Activated T-cell treated with anti-CD3 and anti-CD28 coated beads, Interleukin-2, amount 50 U/mL, for 48 hours (primary cell): ENCODE measurements around the gene FBXL17.
"Not testable (repeated sequence)": the region's sequence is repeated elsewhere in the genome, so short reads cannot be mapped to it uniquely, and the experiment has no call there.

Experiments used
- DNase-seq, 2 experiments: peaks; one replicate each; pipeline ENCODE4 v3.0.0-alpha.2; 2020

The FBXL17 gene

DNA sequence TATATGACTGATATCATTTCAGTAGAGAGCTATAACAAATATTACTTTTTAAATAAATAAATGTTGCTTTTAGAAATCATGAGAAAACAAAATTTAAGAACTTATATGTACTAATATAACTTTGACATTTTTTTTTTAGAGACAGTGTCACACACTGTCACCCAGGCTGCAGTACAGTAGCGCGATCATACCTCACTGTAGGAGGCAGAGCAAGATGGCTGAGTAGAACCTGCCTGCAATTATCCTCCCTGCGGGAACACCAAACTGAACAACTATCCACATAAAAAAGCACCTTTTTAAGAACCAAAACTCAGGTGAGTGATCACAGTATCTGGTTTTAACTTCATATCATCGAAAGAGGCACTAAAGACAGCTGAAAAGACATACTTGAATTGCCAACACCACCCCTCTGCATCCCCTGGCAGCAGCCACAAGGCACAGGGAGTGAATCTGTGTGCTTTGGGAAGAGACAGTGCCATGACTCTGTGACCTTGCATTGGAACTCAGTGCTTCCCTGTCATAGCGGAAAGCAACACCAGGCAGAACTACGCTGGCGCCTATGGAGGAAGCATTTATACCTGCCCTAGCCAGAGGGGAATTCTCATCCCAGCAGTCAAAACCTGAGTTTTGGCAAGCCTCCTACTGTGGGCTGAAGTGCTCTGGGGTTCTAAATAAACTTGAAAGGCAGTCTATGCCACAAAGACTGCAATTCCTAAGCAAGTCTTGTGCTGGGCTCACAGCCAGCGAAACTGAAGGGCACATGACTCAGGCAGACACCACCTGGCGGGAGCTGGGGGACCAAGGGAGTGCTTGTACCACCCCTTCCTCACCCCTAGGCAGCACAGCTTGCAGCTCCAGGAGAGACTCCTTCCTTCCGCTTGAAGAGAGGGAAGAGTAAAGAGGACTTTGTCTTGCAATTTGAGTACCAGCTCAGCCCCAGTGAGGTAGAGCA lies 142.7 kb downstream of the FBXL17 start:
- no peak for DNase-seq

DNA sequence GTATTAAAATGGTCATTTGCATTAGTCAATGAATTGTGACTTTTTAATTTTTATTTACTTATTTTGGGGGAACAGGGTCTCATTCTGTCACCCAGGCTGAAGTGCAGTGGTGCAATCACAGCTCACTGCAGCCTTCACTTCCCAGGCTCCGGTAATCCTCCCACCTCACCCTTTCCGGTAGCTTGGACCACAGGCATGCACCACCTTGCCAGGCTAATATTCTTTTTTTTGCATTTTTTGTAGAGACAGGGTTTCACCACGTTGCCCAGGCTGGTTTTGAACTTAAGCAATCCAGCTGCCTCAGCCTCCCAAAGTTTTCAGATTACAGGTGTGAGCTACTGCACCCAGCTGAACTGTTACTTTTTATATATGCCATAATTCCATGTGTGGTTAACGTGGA lies 143.4 kb downstream of the FBXL17 start:
- no peak for DNase-seq

DNA sequence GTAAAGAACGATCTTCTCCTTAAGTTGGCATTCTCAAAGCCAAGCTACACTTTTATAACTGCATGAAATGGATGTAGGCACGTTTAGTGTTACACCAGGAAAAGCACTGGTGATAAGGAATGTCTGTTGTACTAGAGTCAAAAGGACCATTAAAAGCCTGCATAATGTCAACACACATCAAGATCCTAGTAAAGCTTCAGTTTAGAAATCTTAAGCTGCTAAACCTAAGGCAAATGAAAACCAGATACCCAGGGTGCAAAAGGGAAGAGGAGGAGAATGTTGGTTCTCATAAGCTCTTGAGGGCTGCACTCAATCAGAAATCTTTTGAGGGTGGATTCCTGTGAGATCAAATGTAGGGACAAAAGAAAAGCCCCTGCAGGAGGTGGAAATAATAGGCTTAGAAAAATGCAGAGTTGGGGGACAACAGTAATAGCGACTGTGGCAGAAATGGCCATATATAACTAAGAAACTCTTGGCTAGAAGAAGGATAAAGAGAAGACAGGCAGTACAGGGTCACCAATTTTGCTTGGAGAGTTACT lies 148.2 kb downstream of the FBXL17 start:
- no peak for DNase-seq

DNA sequence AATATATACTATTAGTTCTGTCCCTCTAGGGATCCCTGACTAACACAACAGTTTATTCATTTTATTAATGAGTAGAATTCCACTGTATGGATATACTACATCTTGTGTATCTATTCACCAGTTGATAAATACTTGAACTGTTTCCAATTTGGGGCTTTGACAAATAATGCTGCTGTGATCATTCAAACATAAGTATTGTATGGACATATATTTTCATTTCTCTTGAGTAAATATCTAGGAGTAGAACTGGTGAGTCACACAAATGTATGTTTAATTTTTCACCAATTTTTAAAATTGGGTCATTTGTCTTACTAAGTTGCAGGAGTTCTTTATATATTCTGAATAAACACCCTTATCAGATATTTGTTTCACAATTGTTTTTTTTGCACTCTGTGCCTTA lies 149.1 kb downstream of the FBXL17 start:
- DNase-seq = no peak

DNA sequence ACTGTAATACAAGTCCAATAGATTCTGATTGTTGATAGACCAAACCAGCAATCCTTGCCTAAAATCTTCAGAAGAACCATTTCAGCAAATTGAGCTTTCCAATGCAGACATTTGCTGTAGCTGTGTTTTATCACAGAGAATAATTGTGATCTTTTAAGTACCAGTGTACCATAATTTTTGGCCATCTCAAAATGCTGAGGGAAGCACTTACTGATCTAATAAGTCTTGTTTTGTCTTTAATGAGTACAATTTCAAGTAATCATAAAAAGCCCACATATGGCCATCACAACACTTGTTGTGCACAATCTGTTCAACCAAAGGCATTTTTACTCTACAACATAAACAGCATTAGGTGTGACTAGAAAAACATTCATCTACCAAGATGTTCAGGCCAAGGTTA lies 159.9 kb downstream of the FBXL17 start:
- no peak for DNase-seq

DNA sequence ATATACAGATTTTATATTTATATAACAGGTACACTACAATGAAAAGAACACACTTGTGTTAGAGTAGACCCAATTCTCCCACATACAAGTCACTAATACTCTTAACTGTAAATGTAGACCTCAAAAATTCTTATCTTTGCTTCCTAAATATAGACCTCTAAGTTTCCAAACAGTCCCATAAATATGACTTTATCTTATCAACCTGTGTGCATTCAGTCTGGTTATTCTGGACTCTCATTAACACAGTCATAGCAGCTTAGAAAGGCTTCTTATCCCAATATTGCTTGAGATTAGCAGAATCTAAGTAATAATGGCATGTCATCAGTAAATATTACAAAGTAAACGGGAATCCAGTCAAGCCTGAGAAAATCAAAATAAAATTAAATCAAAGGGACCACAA lies 161.1 kb downstream of the FBXL17 start:
- no peak for DNase-seq

DNA sequence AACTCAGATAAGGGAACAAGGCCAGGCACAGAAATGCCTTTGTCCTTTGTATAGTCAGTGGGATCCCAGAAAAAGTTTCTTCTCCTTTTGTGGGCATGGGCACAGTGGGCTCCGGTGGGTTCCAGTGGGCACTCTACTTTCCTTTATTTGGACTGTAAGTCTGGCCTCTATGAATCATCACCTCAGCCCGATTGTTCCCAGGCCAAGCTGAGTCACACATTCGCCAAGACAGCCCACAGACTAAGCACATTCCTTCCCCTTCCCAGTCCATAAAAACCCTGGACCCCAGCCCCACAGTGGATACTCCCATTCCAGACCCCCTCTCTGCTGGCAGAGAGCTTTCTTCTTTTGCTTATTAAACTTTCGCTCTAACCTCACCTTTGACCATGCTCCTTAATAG lies 165.0 kb downstream of the FBXL17 start:
- no peak for DNase-seq

DNA sequence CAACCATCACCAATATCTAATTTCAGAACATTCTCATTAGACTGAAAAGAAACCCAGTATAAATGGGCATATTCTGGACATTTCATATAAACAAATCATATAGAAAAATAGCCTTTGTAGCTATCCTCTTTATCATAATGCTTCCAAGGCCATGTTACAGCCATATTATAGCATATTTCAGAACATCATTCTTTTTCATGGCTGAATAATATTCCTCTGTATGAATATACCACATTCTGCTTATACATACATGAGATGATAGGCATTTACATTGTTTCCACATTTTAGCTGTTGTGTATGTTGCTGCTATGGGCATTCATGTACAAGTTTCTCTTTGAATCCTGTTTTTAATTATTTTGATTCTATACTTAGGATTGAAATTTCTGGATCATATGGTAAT lies 167.0 kb downstream of the FBXL17 start:
- DNase-seq = no peak

DNA sequence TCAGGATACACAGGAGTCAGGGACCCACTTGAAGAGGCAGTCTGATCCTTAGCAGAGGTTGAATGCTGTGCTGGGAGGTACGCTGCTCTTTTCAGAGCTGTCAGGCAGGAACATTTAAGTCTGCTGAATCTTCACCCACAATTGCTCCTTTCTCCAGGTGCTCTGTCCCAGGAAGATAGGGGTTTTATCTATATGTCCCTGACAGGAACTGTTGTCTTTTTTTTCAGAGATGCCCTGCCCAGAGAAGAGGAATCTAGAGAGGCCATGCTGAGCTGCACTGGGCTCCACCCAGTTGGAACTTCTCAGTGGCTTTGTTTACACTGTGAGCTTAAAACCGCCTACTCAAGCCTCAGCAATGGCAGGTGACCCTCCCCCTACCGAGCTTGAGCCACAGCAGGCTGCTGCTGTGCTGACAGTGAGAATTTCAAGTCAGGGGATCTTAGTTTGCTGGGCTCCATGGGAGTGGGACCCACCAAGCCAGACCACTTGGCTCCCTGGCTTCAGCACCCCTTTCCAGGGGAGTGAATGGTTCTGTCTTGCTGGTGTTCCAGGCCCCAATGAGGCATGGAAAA lies 169.0 kb downstream of the FBXL17 start:
- DNase-seq = no peak

DNA sequence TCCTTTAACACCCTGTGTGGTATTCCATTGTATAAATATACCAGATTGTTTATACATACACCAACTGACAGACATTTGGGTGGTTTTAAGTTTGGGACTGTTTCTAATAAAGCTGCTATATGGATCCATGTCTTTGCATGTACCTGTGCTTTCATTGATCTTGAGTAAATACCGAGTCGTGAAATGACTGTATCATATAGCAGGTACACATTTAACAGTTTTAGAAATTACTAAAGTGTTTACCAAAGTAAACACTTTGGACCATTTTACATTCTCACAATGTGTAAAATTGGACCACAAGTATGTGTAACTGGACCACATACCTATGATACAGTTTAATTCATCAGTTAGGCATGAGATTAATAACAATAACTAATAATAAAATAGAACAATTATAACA lies 175.2 kb downstream of the FBXL17 start:
- DNase-seq = no peak

DNA sequence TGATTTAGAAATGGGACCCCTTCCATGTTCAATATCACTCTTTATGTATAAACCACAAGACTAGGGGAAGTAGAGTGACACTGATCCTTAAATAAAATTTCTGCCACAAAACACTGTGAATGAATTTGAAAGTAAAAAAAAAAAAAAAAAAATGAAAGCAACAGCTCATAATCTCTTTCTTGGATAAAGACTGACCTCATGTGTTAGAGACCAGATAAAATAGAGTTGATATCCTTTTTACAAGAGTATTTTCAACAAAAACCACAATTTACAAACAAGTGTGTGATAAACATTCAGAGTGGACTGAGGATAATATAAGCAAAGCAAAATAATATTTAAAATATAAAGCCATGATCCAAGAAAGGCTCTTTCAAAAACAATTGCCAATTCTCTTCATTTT lies 180.2 kb downstream of the FBXL17 start:
- no peak for DNase-seq

DNA sequence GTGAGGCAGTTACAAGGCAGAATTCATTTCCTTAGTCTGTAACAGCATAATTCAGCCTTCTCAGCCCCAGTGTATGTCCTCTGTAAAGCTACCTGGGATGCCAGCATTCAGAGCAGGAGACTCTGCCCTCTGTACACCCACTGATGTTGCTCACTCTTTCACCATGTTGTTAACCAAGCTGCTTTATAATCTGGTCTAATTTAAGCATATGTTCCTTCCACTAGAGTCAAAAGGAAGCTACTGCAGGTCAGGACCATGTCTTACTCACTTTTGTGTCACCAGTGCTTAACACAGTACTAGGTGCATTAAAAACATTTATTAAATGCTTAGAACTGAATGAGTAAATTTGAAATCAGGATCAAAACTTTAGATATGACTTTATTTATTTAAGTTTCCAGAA lies 185.6 kb downstream of the FBXL17 start:
- DNase-seq = no peak

DNA sequence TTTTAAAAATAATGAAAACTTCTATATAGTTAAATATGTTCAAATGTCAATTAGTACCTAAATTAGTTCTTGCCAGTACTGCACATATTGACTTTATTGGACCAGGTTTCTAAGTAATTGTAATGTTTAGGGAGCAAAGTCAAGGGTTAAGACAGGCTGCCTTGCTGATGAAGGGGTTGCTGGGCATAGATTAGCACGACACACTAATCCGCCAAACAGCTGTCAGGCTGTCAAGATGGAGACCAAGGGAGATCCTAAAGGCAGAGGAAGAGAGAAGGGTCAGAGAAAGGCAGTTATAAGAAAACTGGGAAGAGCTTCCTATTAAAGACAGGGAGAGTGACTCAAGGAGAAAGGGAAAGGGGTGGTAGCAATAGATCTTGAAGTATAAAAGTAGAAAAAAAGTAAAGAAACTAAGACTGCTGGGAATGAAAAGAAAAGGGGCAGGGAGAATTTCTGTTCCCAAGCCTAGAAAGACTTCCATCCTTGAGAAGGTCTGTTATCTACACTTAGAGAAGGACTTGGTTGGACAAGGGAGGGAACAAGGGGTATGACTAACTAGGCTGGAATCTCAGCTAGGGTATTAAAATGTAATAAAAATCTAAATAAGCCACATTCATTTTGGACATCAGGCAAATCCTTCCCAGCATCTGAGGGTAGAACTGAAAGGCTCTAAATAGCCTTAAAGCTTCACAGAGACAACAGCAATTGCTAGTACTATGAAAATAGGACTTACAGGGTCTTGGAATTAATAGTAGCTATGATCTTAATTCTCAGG lies 188.7 kb downstream of the FBXL17 start:
- DNase-seq = no peak

DNA sequence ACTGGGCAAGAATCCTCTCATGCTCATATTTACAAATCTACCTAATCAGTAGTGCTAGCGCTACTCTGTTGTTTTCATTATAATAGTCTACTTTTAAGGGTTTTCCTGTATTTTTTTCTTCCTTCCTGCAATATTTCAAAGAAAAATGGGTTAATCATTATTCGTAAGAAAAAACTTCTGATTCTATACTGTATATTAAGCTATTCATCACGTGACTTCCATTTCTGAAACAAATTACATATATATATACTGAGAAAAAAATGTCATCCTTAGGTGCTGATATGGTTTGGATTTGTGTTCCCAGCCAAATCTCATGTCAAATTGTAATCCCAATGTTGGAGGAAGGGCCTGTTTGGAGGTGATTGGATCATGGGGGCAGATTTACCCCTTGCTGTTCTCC lies 197.0 kb downstream of the FBXL17 start:
- DNase-seq = no peak

DNA sequence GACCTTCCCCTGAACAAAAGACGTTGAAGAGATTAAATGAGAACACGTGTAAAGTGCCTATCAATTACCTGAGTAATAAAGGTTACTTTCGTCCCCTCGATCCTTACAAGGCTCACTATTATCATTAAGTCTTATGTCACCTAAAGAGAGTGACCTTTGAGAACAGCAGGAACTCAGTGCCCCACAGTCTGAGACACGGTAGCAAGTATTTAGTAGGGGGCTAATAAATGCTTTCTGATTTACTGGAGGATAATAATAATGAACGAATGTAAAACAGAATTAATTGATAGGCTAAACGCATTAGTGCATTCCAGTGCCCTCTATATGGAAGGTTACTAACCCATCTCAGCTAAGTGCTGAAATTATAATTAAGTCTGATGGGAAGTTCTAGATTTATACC lies 199.9 kb downstream of the FBXL17 start:
- no peak for DNase-seq

DNA sequence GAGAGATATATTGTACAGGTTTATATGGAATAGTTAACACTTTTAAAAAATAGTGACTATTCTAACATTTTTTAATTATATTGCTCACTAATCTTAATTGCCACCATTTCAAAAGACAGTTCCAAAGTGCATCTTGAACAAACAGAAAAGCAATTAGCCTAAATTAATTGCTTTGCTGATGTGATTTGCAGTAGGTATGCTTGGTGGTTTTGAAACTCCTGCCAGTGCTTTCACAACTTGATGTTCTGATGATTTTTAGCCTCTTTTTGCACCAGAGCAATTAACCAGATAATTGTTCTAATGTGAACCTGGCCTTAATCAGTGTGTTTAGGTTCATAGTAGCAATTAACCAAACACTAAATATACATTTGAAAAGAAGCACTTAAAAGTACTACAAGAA lies 207.6 kb downstream of the FBXL17 start:
- DNase-seq = no peak

DNA sequence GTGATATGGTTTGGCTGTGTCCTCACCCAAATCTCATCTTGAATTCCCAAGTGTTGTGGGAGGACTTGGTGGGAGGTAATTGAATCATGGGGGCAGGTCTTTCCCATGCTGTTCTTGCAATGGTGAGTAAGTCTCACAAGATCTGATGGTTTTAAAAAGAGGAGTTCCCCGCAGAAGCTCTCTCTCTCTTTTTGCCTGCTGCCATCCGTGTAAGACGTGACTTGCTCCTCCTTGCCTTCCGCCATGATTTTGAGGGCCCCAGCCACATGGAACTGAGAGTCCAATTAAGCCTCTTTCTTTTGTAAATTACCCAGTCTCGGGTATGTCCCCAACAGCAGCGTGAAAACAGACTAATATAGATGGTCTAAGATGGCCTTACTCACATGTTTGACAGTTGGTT lies 210.1 kb downstream of the FBXL17 start:
- DNase-seq = no peak

DNA sequence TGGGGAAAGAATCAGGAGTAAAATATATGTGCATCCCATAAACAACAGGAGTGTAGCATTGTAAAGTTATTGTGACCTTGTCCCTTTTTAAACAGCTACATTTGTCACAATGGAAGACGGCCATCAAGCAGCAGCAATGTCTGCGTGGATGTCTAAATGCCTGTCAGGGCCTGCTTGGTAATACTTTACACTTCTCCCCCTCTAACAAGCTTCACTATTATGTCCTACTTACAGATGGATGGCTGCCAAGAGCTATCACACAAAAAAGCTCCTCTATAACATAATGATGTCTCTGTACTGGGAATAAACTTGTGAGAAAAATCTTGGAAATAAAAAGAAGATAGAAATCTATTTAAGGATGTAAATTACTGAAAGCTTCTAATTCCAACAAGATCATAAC lies 213.0 kb downstream of the FBXL17 start:
- DNase-seq = no peak

DNA sequence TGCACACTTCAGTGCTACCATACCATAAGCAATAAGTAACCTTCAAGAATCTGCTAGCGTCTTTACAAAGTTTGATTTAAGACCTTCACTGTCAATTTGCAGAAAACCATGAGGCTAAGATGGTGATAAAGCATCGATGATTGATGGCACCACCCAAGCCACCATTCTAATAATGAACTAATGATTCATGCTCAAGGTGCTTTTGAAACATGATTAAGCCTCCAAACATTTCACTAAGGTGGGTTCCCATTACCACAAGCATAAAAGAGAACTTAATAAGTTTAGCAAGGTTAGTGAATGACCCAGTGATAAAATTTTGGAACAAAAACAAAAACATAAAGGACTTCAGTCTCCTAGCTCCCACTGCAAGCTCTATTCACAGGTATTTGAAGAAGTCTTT lies 214.7 kb downstream of the FBXL17 start:
- DNase-seq = no peak

DNA sequence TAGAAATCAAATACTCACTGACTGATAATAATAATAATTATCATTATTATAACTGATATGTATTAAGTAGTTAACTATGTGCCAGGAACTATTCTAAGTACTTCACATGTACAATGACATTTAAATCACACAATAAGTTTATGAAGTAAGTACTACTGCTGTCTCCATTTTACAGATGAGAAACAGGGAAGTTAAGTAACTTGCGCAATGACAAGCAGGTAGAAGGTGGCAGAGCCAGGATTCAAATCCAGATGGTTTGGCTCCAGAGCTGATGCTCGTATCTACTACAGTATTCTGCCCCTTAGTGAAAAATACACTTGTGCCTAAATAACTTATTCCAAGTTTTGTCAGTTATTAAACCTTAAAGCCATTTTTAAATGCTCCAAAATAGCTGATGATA lies 217.3 kb downstream of the FBXL17 start:
- no peak for DNase-seq

DNA sequence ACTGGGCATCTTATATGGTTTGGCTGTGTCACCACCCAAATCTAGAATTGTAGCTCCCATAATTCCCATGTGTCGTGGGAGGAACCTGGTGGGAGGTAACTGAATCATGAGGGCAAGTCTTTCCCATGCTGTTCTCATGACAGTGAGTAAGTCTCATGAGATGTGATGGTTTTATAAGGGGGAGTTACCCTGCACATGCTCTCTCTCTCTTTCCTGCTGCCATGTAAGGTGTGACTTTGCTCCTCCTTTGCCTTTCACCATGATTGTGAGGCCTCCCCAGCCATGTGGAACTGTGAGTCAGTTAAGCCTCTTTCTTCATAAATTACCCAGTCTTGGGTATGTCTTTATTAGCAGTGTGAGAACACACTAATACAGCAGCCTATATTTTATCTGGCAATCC lies 229.0 kb downstream of the FBXL17 start:
- DNase-seq = not testable (repeated sequence)

DNA sequence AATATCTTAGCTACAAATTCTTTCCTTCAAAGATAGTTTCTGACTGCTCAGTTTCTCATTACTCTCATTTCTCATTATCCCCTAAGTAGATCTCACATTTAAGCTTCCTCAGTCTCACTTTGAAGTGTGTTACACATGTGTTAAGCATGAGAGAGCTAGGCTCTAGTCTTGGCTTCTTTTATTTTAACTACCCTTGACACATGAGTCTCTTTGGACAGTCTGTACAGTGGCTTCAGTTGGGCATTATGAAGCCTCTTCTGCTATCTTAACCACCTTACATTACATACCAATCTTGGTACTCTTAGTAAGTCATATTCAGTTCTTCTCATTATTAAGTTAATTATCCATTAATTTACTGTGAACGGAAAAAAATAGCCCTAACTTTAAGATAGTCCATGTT lies 232.5 kb downstream of the FBXL17 start:
- no peak for DNase-seq

DNA sequence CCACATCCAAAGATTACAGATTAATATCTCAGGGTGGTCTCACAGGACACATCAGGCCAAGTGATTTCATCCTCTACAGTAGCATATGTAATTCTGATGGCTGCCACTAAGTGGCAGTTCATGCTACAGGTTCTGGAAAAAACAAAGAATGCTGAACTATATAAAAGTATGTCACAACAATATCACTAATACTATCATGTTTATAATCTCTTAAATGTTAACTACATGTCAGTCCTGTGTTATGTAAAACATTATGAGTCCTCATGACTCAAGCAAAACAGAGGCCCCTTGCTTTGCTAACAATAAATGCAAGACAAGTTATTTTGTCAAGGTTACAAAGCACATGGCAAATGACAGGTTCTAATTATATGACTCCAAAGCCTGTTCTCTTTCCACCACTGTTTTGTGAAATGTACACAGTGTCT lies 233.2 kb downstream of the FBXL17 start:
- DNase-seq = no peak

DNA sequence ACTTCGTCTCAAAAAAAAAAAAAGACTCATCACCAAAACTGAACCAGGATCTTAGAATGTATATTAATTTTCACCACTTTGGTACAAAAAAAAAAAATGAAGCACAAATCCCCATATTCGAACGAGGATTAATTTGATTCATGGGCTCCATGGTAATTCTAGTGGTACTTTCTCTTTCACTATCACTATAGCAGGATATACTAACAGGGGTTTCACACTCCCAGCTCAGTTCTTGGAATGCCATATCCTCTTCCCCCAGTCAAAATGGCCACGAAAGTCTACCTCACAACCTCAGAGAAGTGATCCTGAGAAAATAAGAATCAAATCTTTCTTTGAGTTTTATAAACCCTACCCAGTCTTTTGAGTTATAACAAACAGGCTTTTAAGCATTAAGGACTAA lies 235.7 kb downstream of the FBXL17 start:
- no peak for DNase-seq
